GM23338 (cell line): ENCODE measurements around the gene DAPK1.

ENCODE experiments used
- CREB1 ChIP-seq: fragments of 250-450 bp; sonication (Bioruptor Pico); IDR thresholded peaks from 2 replicates; pipeline ENCODE4 v1.5.0; 2020; ENCODE audit warnings: low read depth, mild to moderate bottlenecking, moderate library complexity
- EZH2 ChIP-seq: fragments of 200-600 bp; sonication (generic); IDR thresholded peaks from one replicate; pipeline ENCODE4 v1.8.0; 2017; ENCODE audit warnings: antibody characterized with exemption, mild to moderate bottlenecking, low read depth; ENCODE audit not compliant: unreplicated experiment
- TF ChIP-seq, protein P1 (sequence below), 2 experiments: fragments of 200-600 bp in 1 of 2; sonication (generic) in 1 of 2; conservative IDR thresholded peaks; 2 replicates each; pipeline versions ENCODE4 v1.5.1 to v1.6.1; 2016 to 2017; ENCODE audit warnings: antibody characterized with exemption in 2 of 2, low read depth in 2 of 2, mild to moderate bottlenecking in 2 of 2, moderate library complexity in 1 of 2
- TF ChIP-seq, protein P2 (sequence below): IDR thresholded peaks from one replicate; pipeline ENCODE4 v1.6.1; 2018; ENCODE audit warnings: antibody characterized with exemption; ENCODE audit not compliant: unreplicated experiment

DNA sequence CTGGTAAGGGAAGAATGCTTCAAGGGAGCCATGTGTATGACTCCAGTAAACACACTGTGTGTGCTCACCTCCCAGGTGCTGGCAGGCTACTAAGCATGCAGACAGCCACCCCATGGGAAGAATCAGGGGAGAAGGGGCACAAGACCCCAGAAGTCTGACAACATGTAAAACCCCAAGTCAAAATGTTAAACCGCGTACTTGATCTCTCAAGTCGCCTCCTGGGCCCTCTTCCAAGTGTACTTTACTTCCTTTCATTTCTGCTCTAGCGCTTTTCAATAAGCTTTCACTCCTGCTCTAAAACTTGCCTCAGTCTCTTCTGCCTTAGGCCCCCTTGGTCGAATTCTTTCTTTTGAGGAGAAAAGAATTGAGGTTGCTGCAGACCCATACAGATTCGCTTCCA lies 31.3 kb downstream of the DAPK1 start:
- TF ChIP-seq CREB1 = no peak
- TF ChIP-seq, protein P1, sequence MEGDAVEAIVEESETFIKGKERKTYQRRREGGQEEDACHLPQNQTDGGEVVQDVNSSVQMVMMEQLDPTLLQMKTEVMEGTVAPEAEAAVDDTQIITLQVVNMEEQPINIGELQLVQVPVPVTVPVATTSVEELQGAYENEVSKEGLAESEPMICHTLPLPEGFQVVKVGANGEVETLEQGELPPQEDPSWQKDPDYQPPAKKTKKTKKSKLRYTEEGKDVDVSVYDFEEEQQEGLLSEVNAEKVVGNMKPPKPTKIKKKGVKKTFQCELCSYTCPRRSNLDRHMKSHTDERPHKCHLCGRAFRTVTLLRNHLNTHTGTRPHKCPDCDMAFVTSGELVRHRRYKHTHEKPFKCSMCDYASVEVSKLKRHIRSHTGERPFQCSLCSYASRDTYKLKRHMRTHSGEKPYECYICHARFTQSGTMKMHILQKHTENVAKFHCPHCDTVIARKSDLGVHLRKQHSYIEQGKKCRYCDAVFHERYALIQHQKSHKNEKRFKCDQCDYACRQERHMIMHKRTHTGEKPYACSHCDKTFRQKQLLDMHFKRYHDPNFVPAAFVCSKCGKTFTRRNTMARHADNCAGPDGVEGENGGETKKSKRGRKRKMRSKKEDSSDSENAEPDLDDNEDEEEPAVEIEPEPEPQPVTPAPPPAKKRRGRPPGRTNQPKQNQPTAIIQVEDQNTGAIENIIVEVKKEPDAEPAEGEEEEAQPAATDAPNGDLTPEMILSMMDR (conservative IDR thresholded peaks at IDR 0.05; ENCODE audit: low read depth in 2 of 2) = no peak
- TF ChIP-seq EZH2 = no peak
- TF ChIP-seq, protein P2, sequence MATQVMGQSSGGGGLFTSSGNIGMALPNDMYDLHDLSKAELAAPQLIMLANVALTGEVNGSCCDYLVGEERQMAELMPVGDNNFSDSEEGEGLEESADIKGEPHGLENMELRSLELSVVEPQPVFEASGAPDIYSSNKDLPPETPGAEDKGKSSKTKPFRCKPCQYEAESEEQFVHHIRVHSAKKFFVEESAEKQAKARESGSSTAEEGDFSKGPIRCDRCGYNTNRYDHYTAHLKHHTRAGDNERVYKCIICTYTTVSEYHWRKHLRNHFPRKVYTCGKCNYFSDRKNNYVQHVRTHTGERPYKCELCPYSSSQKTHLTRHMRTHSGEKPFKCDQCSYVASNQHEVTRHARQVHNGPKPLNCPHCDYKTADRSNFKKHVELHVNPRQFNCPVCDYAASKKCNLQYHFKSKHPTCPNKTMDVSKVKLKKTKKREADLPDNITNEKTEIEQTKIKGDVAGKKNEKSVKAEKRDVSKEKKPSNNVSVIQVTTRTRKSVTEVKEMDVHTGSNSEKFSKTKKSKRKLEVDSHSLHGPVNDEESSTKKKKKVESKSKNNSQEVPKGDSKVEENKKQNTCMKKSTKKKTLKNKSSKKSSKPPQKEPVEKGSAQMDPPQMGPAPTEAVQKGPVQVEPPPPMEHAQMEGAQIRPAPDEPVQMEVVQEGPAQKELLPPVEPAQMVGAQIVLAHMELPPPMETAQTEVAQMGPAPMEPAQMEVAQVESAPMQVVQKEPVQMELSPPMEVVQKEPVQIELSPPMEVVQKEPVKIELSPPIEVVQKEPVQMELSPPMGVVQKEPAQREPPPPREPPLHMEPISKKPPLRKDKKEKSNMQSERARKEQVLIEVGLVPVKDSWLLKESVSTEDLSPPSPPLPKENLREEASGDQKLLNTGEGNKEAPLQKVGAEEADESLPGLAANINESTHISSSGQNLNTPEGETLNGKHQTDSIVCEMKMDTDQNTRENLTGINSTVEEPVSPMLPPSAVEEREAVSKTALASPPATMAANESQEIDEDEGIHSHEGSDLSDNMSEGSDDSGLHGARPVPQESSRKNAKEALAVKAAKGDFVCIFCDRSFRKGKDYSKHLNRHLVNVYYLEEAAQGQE = no peak
